ENCODE data around the gene SHROOM1. TPM values are rescaled to one million over a fixed set of nuclear protein-coding genes. Genes with fewer than 3 reads are reported as not detected.
A peak's percentile ranks its signal among the peaks of the same experiment; 100 is the strongest.

SHROOM1 gene
- total and polyA plus RNA-seq, 9 of the 15 experiments (the other 6 are each of a cell fraction or from before 2014, with no cell fraction given) = 0.44 to 26.5 (median 11.9) TPM

GRCh38 chr5:132866342-132867045 lies 36.0 kb upstream of the SHROOM1 start, which contains the start of the genes GDF9 and UQCRQ (continued):
- no peak; a peak in 1 of 3 replicates for TF ChIP-seq CBX3 (IDR thresholded peaks at IDR 0.05; ENCODE audit: borderline replicate concordance in 1 of 2, low read length in 2 of 2)
- peak; percentile 47; the same call in 1 of the 2 replicates for TF ChIP-seq ARID1B (IDR thresholded peaks at IDR 0.05)
- no peak for TF ChIP-seq ZBTB49 (CRISPR knock-in tag; IDR thresholded peaks at IDR 0.05; ENCODE audit: borderline replicate concordance)
- no peak for TF ChIP-seq ZNF121 (CRISPR knock-in tag; conservative IDR thresholded peaks at IDR 0.05)
- TF ChIP-seq MEIS2 (IDR thresholded peaks at IDR 0.05; ENCODE audit: partially characterized antibody) = no peak
- 0 out of 2 replicates have a peak, but pooled peaks have one; percentile 11 for TF ChIP-seq KLF1 (tag; IDR thresholded peaks at IDR 0.05)
- TF ChIP-seq ILK (tag; IDR thresholded peaks at IDR 0.05; ENCODE audit: borderline replicate concordance, low read depth) = no peak
- TF ChIP-seq ZNF699 (CRISPR knock-in tag; IDR thresholded peaks at IDR 0.05; ENCODE audit: insufficient replicate concordance) = no peak
- TF ChIP-seq ZNF12 (CRISPR knock-in tag; IDR thresholded peaks at IDR 0.05) = peak; percentile 86
- TF ChIP-seq RAD51 (IDR thresholded peaks at IDR 0.05; ENCODE audit: borderline replicate concordance, low read depth) = no peak
- no peak for TF ChIP-seq ZNF384 (IDR thresholded peaks at IDR 0.05; ENCODE audit: low read depth, low read length)
- TF ChIP-seq IRF9 (tag; IDR thresholded peaks at IDR 0.05) = no peak
- TF ChIP-seq RAD21 (CRISPR knock-in tag; conservative IDR thresholded peaks at IDR 0.05 in 1 of 2, IDR thresholded peaks at IDR 0.05 in 1 of 2) = peak; percentile 76 to 80
- TF ChIP-seq KLF13 (tag; IDR thresholded peaks at IDR 0.05; ENCODE audit: borderline replicate concordance, low read depth) = no peak
- no peak for TF ChIP-seq ZNF395 (CRISPR knock-in tag; IDR thresholded peaks at IDR 0.05)
- no peak for TF ChIP-seq CGGBP1 (CRISPR knock-in tag; IDR thresholded peaks at IDR 0.05)
- TF ChIP-seq ZNF232 (CRISPR knock-in tag; IDR thresholded peaks at IDR 0.05) = 0 out of 2 replicates have a peak, but pooled peaks have one; percentile 32
- TF ChIP-seq, protein P1, sequence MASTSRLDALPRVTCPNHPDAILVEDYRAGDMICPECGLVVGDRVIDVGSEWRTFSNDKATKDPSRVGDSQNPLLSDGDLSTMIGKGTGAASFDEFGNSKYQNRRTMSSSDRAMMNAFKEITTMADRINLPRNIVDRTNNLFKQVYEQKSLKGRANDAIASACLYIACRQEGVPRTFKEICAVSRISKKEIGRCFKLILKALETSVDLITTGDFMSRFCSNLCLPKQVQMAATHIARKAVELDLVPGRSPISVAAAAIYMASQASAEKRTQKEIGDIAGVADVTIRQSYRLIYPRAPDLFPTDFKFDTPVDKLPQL (IDR thresholded peaks at IDR 0.05; ENCODE audit: extremely low read depth, insufficient read length) = no peak
- no peak for TF ChIP-seq PTTG1 (tag; IDR thresholded peaks at IDR 0.05; ENCODE audit: low read depth)
- peak; percentile 4; the same call in 1 of the 2 replicates for TF ChIP-seq MAFK (IDR thresholded peaks at IDR 0.05; ENCODE audit: low read length)
- TF ChIP-seq SRSF1 (IDR thresholded peaks at IDR 0.05; ENCODE audit: low read depth, low read length) = no peak
- TF ChIP-seq JUNB (CRISPR knock-in tag; conservative IDR thresholded peaks at IDR 0.05) = no peak

Measured in K562 (cell line).